Small intestine (tissue), 7 donors: ENCODE results near the gene PEDS1. TPM values are rescaled to one million over a fixed set of nuclear protein-coding genes. Genes with fewer than 3 reads are reported as not detected.
"Not testable (repeated sequence)": the region's sequence is repeated elsewhere in the genome, so short reads cannot be mapped to it uniquely, and the experiment has no call there.

ENCODE experiments used
- DNase-seq, 2 donors: peaks; one replicate each; pipeline versions ENCODE4 v3.0.0 to v3.0.0-alpha.2; 2013
- FAIRE-seq: peaks from 2 replicates; lab custom pipeline; 2012; peaks lifted over from hg19 to GRCh38; lab: Jason Lieb, UNC
- H3K27ac ChIP-seq, 3 donors: one replicate each; pipeline ENCODE4 v1.5.1; 2013; ENCODE audit warnings: low read length in 2 of 3, mild to moderate bottlenecking in 2 of 3, control low read depth in 1 of 3, inconsistent platforms in 1 of 3, low read depth in 1 of 3, moderate library complexity in 1 of 3
- H3K27me3 ChIP-seq, 3 donors: one replicate each; pipeline ENCODE4 v1.6.1; 2013; ENCODE audit warnings: low read length in 3 of 3, inconsistent platforms in 1 of 3; ENCODE audit not compliant: control insufficient read depth in 3 of 3, insufficient read depth in 3 of 3
- H3K36me3 ChIP-seq, 3 donors: one replicate each; pipeline ENCODE4 v1.6.1; 2013; ENCODE audit warnings: low read length in 3 of 3, inconsistent platforms in 1 of 3, low read depth in 1 of 3, mild to moderate bottlenecking in 1 of 3, moderate library complexity in 1 of 3; ENCODE audit not compliant: control insufficient read depth in 3 of 3, insufficient read depth in 2 of 3
- H3K4me1 ChIP-seq, 3 donors: one replicate each; pipeline ENCODE4 v1.6.1; 2013; ENCODE audit warnings: low read length in 2 of 3, inconsistent platforms in 1 of 3, low read depth in 1 of 3, mild to moderate bottlenecking in 1 of 3, moderate library complexity in 1 of 3; ENCODE audit not compliant: control insufficient read depth in 3 of 3, insufficient read depth in 2 of 3
- H3K4me3 ChIP-seq, 3 donors: one replicate each; pipeline ENCODE4 v1.5.1; 2013; ENCODE audit warnings: low read length in 3 of 3, control low read depth in 1 of 3, inconsistent platforms in 1 of 3, low read depth in 1 of 3, mild to moderate bottlenecking in 1 of 3, moderate library complexity in 1 of 3
- H3K9me3 ChIP-seq, 2 donors: one replicate each; pipeline ENCODE4 v1.6.1; 2013; ENCODE audit warnings: low read depth in 1 of 2, low read length in 1 of 2; ENCODE audit not compliant: control insufficient read depth in 2 of 2, insufficient read depth in 1 of 2
- WGBS, 3 donors: extraction: QIAGEN DNeasy Blood & Tissue Kit; methylation state at CpG; one replicate each; pipeline ENCODE4 v1.1.7; 2013; 5-methylcytosine and 5-hydroxymethylcytosine counted together
- polyA plus RNA-seq, 4 donors: library from polyadenylated mRNA; stranded (reverse) in 3 of 4; unstranded in 1 of 4; fragments of 200-250 nt in 3 of 4; fragments of 120-200 nt in 1 of 4; gene quantifications; one replicate each; pipeline versions ENCODE4 v1.2.1 to v1.2.3, GENCODE V29; 2013
- donor health status: healthy with polysubstance abuse.
- donor health status: control.
- donor health status: control.
- donor health status: Bipolar disorder and iron deficiency.
- donor health status: healthy.

Gene PEDS1
- polyA plus RNA-seq, 4 donors: 16.8 to 33.5 (median 19.4) TPM

GRCh38 chr20:50107796-50108331 is 45.7 kb downstream of the PEDS1 start:
- no peak overlapping the region for H3K4me3 ChIP-seq
- peak overlapping the region in 1 of 3 donors; percentile 40 for H3K27ac ChIP-seq
- no peaks in the 10 kb centered on the region for H3K9me3 ChIP-seq
- DNase-seq: no peak
- peaks cover 27 to 33% (median 33%) of the 10 kb centered on the region in 3 donors for H3K4me1 ChIP-seq
- H3K27me3 ChIP-seq: no peaks in the 10 kb centered on the region
- FAIRE-seq: no peak
- H3K36me3 ChIP-seq: peaks cover 0 to 11% (median 0%) of the 10 kb centered on the region in 3 donors
- 49 to 57% (median 49%) methylated on average over 6 of the region's 6 CpGs for WGBS, 3 donors

- Histone ChIP-seq H3K4me1 (peaks cover 27 to 38% (median 33%) of the 10 kb centered on the region in 3 donors), H3K4me3 (no peak overlapping the region), H3K27ac (peak overlapping the region in 1 of 3 donors; percentile 57), H3K9me3 (no peaks in the 10 kb centered on the region), H3K27me3 (no peaks in the 10 kb centered on the region), H3K36me3 (peaks cover 0 to 13% (median 0%) of the 10 kb centered on the region in 3 donors)
- DNase-seq (no peak), FAIRE-seq (no peak)
- 74 to 85% (median 78%) methylated on average over 6 of the region's 6 CpGs for WGBS, 3 donors
These were observed 46.4 kb downstream of the PEDS1 start for GRCh38 chr20:50107086-50107660.

GRCh38 chr20:50106669-50107068 is 46.9 kb downstream of the PEDS1 start:
- not testable (repeated sequence) for H3K4me3 ChIP-seq, DNase-seq, H3K27me3 ChIP-seq, H3K9me3 ChIP-seq, FAIRE-seq
- peak overlapping the region in 1 of 3 donors; percentile 57 for H3K27ac ChIP-seq
- 70 to 89% (median 86%) methylated on average over 5 of the region's 5 CpGs for WGBS, 3 donors
- peaks cover 0 to 13% (median 0%) of the 10 kb centered on the region in 3 donors for H3K36me3 ChIP-seq
- peaks cover 28 to 40% (median 33%) of the 10 kb centered on the region in 3 donors for H3K4me1 ChIP-seq

Other genes starting within 250 kb of the PEDS1 start
- 10 to 100 TPM in 2 of 4 donors, 1 to 10 TPM in 2; 8.6 to 15.1 (median 10.4) TPM for gene SPATA2, start 238.2 kb downstream of the PEDS1 start, polyA plus RNA-seq
- 100 to 1,000 TPM in 1 of 4 donors, 10 to 100 TPM in 3; 51.2 to 118 (median 68.4) TPM for gene RNF114, start 217.3 kb downstream of the PEDS1 start, polyA plus RNA-seq
- 1 to 10 TPM in 3 of 4 donors, not detected in 1; 1.1 to 7.8 (median 6.9) TPM for gene SNAI1, start 170.7 kb downstream of the PEDS1 start, polyA plus RNA-seq
- gene UBE2V1, start 40.6 kb downstream of the PEDS1 start, polyA plus RNA-seq: 100 to 1,000 TPM in 1 of 4 donors, 10 to 100 TPM in 3; 72.7 to 123 (median 80.4) TPM
- gene CEBPB, start 37.1 kb upstream of the PEDS1 start, polyA plus RNA-seq: 10 to 100 TPM in 3 of 4 donors, 1 to 10 TPM in 1; 7.6 to 26.0 (median 20.4) TPM